Endothelial cell of umbilical vein (primary cell): ENCODE data around the gene ANKRD63. TPM values are rescaled to one million over a fixed set of nuclear protein-coding genes. Genes with fewer than 3 reads are reported as not detected.

Source experiments
- BruUV-seq: library from RNA; stranded (reverse); fragments of 400-500 nt; replicated peaks from 2 replicates; lab custom pipeline; 2021; lab: Mats Ljungman, UMichigan
- CTCF ChIA-PET: fragments of 300-600, 350-600 bp; sonication (Branson Sonifier 250); formaldehyde crosslinking; loops from one replicate; lab custom pipeline; 2021; ENCODE audit warnings: antibody characterized with exemption, inconsistent platforms; lab: Charles Lee
- POLR2A ChIA-PET: fragments of 300-600, 350-600 bp; sonication (Branson Sonifier 250); formaldehyde crosslinking; loops from one replicate; lab custom pipeline; 2021; ENCODE audit warnings: antibody characterized with exemption, inconsistent platforms; lab: Charles Lee
- DNase-seq: peaks from one replicate; pipeline ENCODE4 v3.0.0-alpha.2; 2011; ENCODE audit warnings: low read depth, low spot score
- FAIRE-seq: peaks from 2 replicates; lab custom pipeline; 2011; peaks lifted over from hg19 to GRCh38; lab: Jason Lieb, UNC
- H2AFZ ChIP-seq: 2 replicates; pipeline ENCODE4 v1.6.0; 2012; ENCODE audit warnings: low read depth, low read length, control low read depth, inconsistent platforms
- H3K27ac ChIP-seq: 2 replicates; pipeline ENCODE4 v1.5.1; 2011; ENCODE audit warnings: low read depth, mild to moderate bottlenecking, control low read depth, low read length, moderate library complexity; ENCODE audit not compliant: insufficient read depth
- H3K27me3 ChIP-seq, 2 experiments: 2 replicates each; pipeline versions ENCODE4 v1.6.0 to v1.6.1; 2011; ENCODE audit warnings: low read length in 2 of 2, mixed read lengths in 1 of 2; ENCODE audit not compliant: control insufficient read depth in 2 of 2, insufficient read depth in 2 of 2
- H3K36me3 ChIP-seq, 2 experiments: 2 replicates in 1 of 2; 3 replicates in 1 of 2; pipeline ENCODE4 v1.5.1; 2011; ENCODE audit warnings: low read length in 2 of 2, mild to moderate bottlenecking in 1 of 2, moderate library complexity in 1 of 2; ENCODE audit not compliant: control insufficient read depth in 2 of 2, insufficient read depth in 2 of 2; ENCODE audit errors: extremely low read depth in 1 of 2
- H3K4me1 ChIP-seq: 3 replicates; pipeline ENCODE4 v1.5.1; 2011; ENCODE audit warnings: mild to moderate bottlenecking, low read length; ENCODE audit not compliant: control insufficient read depth, insufficient read depth; ENCODE audit errors: extremely low read depth
- H3K4me2 ChIP-seq: 2 replicates; pipeline ENCODE4 v1.6.1; 2011; ENCODE audit warnings: low read length, control low read depth, mixed read lengths; ENCODE audit not compliant: insufficient read depth
- H3K4me3 ChIP-seq, 3 experiments: fragments of 200-600 bp in 1 of 3; sonication (generic), shearing (Covaris generic) in 1 of 3; replicated peaks in 1 of 3; 2 replicates each; pipeline ENCODE4 v1.5.1; 2011 to 2016; ENCODE audit warnings: control low read depth in 3 of 3, low read length in 3 of 3, mild to moderate bottlenecking in 2 of 3, inconsistent platforms in 1 of 3, low read depth in 1 of 3, moderate library complexity in 1 of 3; ENCODE audit not compliant: insufficient read depth in 1 of 3
- H3K79me2 ChIP-seq: 2 replicates; pipeline ENCODE4 v1.6.0; 2012; ENCODE audit warnings: low read length, inconsistent platforms; ENCODE audit not compliant: control insufficient read depth, insufficient read depth
- H3K9ac ChIP-seq: replicated peaks from 2 replicates; pipeline ENCODE3; 2011; ENCODE audit warnings: low read length, control low read depth; ENCODE audit not compliant: insufficient read depth; ENCODE audit errors: extremely low read depth
- H3K9me1 ChIP-seq: replicated peaks from 3 replicates; pipeline ENCODE4 v1.6.0; 2011; ENCODE audit warnings: mild to moderate bottlenecking, low read length; ENCODE audit not compliant: control insufficient read depth, insufficient read depth; ENCODE audit errors: extremely low read depth
- H3K9me3 ChIP-seq: replicated peaks from 2 replicates; pipeline ENCODE4 v1.5.1; 2012; ENCODE audit warnings: low read length, inconsistent platforms; ENCODE audit not compliant: control insufficient read depth, insufficient read depth
- H4K20me1 ChIP-seq: replicated peaks from 2 replicates; pipeline ENCODE3; 2011; ENCODE audit warnings: mild to moderate bottlenecking, low read length; ENCODE audit not compliant: control insufficient read depth, insufficient read depth; ENCODE audit errors: extremely low read depth
- EZH2 ChIP-seq: IDR thresholded peaks from 2 replicates; pipeline ENCODE4 v1.6.1; 2012; ENCODE audit warnings: borderline replicate concordance, low read depth, mild to moderate bottlenecking, moderate library complexity, low read length, inconsistent platforms; ENCODE audit not compliant: severe bottlenecking
- FOS ChIP-seq: IDR thresholded peaks from 2 replicates; pipeline ENCODE4 v1.6.1; 2011; ENCODE audit warnings: mild to moderate bottlenecking, low read length, moderate library complexity, borderline replicate concordance; ENCODE audit not compliant: insufficient read depth
- GATA2 ChIP-seq: IDR thresholded peaks from 2 replicates; pipeline ENCODE4 v1.7.0; 2011; ENCODE audit warnings: low read depth, mild to moderate bottlenecking, moderate library complexity, mixed read lengths, low read length; ENCODE audit not compliant: insufficient read length, insufficient read depth
- JUN ChIP-seq: IDR thresholded peaks from 2 replicates; pipeline ENCODE4 v1.6.1; 2011; ENCODE audit warnings: borderline replicate concordance, low read depth; ENCODE audit not compliant: insufficient read length, insufficient read depth
- MAX ChIP-seq: IDR thresholded peaks from 2 replicates; pipeline ENCODE4 v1.6.1; 2011; ENCODE audit not compliant: insufficient read depth, insufficient read length
- MYC ChIP-seq: IDR thresholded peaks from one replicate; pipeline ENCODE4 v1.6.1; 2011; ENCODE audit warnings: mild to moderate bottlenecking, low read depth, low read length
- POLR2A ChIP-seq: IDR thresholded peaks from 2 replicates; pipeline ENCODE4 v1.6.1; 2012; ENCODE audit warnings: low read depth, mild to moderate bottlenecking, control low read depth, low read length
- POLR2AphosphoS5 ChIP-seq: IDR thresholded peaks from 2 replicates; pipeline ENCODE4 v1.6.1; 2012; ENCODE audit warnings: low read depth, mild to moderate bottlenecking, control low read depth, low read length, moderate library complexity; ENCODE audit not compliant: insufficient read depth
- dilution Hi-C: fragments of 300-500 bp; cut with MboI; formaldehyde crosslinking; loops from one replicate; pipeline ENCODE4 v1.15.0; 2019; ENCODE audit warnings: low sequenced_read_pairs; ENCODE audit not compliant: extremely low pct_ligation_motif_present
- intact Hi-C: fragments of 100-400 bp; cut with micrococcal nuclease; formaldehyde crosslinking; loops from one replicate; pipeline ENCODE4 v1.10.0; 2022
- polyA plus RNA-seq, 4 experiments: library from polyadenylated mRNA; depleted of rRNA in 3 of 4; stranded (reverse) in 3 of 4; unstranded in 1 of 4; fragments of >200 nt; gene quantifications; 2 replicates each; pipeline versions ENCODE4 v1.2.1 to v1.2.3, GENCODE V29; 2011 to 2012; ENCODE audit warnings: missing spikeins in 1 of 4
- total RNA-seq: library from RNA; stranded (reverse); gene quantifications from 2 replicates; pipeline ENCODE4 v1.2.3, GENCODE V29; 2021
- TF ChIP-seq, protein P1 (sequence below), 2 donors: IDR thresholded peaks; 1 replicate in 1 of 2; 2 replicates in 1 of 2; pipeline ENCODE4 v1.5.1; 2011; ENCODE audit warnings: low read length in 2 of 2, mild to moderate bottlenecking in 2 of 2, moderate library complexity in 2 of 2, control low read depth in 1 of 2, inconsistent platforms in 1 of 2, low read depth in 1 of 2; ENCODE audit not compliant: insufficient read depth in 1 of 2; ENCODE audit errors: extremely low read depth in 1 of 2

The ANKRD63 gene
- total and polyA plus RNA-seq, 2 donors (not counting 3 experiments of a cell fraction or from before 2014, with no cell fraction given) = not detected

GRCh38 chr15:40320931-40321371, 38.1 kb upstream of the ANKRD63 start:
- ChIA-PET POLR2A (no interaction called here), CTCF (interaction anchor here (0.7 to 15.0 kb wide), 16 partner anchors 8 to 120 kb away, joined by 3 to 287 read pairs (median 4); partner anchors contain the start of genes BAHD1, CCDC9B, DISP2 and PLCB2)
- TF ChIP-seq MYC = no peak
- TF ChIP-seq FOS = no peak
- TF ChIP-seq, protein P1, sequence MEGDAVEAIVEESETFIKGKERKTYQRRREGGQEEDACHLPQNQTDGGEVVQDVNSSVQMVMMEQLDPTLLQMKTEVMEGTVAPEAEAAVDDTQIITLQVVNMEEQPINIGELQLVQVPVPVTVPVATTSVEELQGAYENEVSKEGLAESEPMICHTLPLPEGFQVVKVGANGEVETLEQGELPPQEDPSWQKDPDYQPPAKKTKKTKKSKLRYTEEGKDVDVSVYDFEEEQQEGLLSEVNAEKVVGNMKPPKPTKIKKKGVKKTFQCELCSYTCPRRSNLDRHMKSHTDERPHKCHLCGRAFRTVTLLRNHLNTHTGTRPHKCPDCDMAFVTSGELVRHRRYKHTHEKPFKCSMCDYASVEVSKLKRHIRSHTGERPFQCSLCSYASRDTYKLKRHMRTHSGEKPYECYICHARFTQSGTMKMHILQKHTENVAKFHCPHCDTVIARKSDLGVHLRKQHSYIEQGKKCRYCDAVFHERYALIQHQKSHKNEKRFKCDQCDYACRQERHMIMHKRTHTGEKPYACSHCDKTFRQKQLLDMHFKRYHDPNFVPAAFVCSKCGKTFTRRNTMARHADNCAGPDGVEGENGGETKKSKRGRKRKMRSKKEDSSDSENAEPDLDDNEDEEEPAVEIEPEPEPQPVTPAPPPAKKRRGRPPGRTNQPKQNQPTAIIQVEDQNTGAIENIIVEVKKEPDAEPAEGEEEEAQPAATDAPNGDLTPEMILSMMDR (IDR thresholded peaks at IDR 0.05; ENCODE audit: extremely low read depth in 1 of 2, insufficient read depth in 1 of 2, low read depth in 1 of 2, low read length in 2 of 2) = peak; percentile 81 to 89
- no peak for TF ChIP-seq MAX
- Histone ChIP-seq H3K79me2 (peaks cover 9% of the 10 kb centered on the region), H4K20me1 (no peaks in the 10 kb centered on the region), H3K36me3 (no peaks in the 10 kb centered on the region), H3K4me3 (no peak overlapping the region), H3K27ac (no peak overlapping the region), H3K4me1 (peaks cover 25% of the 10 kb centered on the region), H3K4me2 (no peak overlapping the region), H3K27me3 (no peaks in the 10 kb centered on the region), H3K9me1 (no peaks in the 10 kb centered on the region), H3K9me3 (no peaks in the 10 kb centered on the region), H2AFZ (no peak overlapping the region), H3K9ac (no peak overlapping the region)
- intact Hi-C loops = loop anchor here (1.0 kb wide), 2 partner anchors 17 to 22 kb away; no protein-coding TSS in a partner anchor
- peak; percentile 86 for FAIRE-seq
- no TSS peak for BruUV-seq
- peak; percentile 65 for DNase-seq
- dilution Hi-C loops = no loop called here

GRCh38 chr15:40320409-40320808, 37.5 kb upstream of the ANKRD63 start:
- Histone ChIP-seq H3K4me1 (peaks cover 24% of the 10 kb centered on the region), H3K27me3 (no peaks in the 10 kb centered on the region), H3K4me3 (no peak overlapping the region), H3K79me2 (peaks cover 9% of the 10 kb centered on the region), H2AFZ (no peak overlapping the region), H3K9me3 (no peaks in the 10 kb centered on the region), H3K4me2 (no peak overlapping the region), H3K9me1 (no peaks in the 10 kb centered on the region), H3K36me3 (no peaks in the 10 kb centered on the region), H4K20me1 (no peaks in the 10 kb centered on the region), H3K9ac (no peak overlapping the region), H3K27ac (no peak overlapping the region)
- BruUV-seq = no TSS peak
- no peak for DNase-seq
- dilution Hi-C loops (no loop called here), intact Hi-C loops (no loop called here)
- FAIRE-seq = no peak
- TF ChIP-seq MAX = no peak
- TF ChIP-seq, protein P1 (IDR thresholded peaks at IDR 0.05; ENCODE audit: extremely low read depth in 1 of 2, insufficient read depth in 1 of 2, low read depth in 1 of 2, low read length in 2 of 2) = no peak
- no peak for TF ChIP-seq MYC
- no peak for TF ChIP-seq EZH2
- TF ChIP-seq JUN = no peak
- no peak for TF ChIP-seq POLR2AphosphoS5
- TF ChIP-seq FOS = no peak
- TF ChIP-seq POLR2A = no peak
- TF ChIP-seq GATA2 = no peak
- ChIA-PET CTCF (interaction anchor here (0.7 to 15.0 kb wide), 14 partner anchors 9 to 120 kb away, joined by 3 to 287 read pairs (median 4); partner anchors contain the start of genes BAHD1, CCDC9B, DISP2 and PLCB2), POLR2A (no interaction called here)
